SK-N-SH (cell line): ENCODE measurements around the gene CPSF4. TPM values are rescaled to one million over a fixed set of nuclear protein-coding genes. Genes with fewer than 3 reads are reported as not detected.
A peak's percentile ranks its signal among the peaks of the same experiment; 100 is the strongest.

ENCODE experiments used
- CTCF ChIA-PET: fragments of 300-600, 350-600 bp; formaldehyde crosslinking; extraction: SDS; loops from one replicate; lab custom pipeline; 2021; lab: Yijun Ruan, JAX
- POLR2A ChIA-PET: fragments of 350-600 bp; sonication (Branson Sonifier 250); formaldehyde crosslinking; extraction: SDS; loops from one replicate; lab custom pipeline; 2020; ENCODE audit warnings: antibody characterized with exemption, inconsistent platforms; lab: Yijun Ruan, JAX
- DNase-seq: peaks from one replicate; pipeline ENCODE4 v3.0.0; 2012
- H2AFZ ChIP-seq: fragments of 200-600 bp; sonication (generic); 2 replicates; pipeline ENCODE4 v1.8.1; 2016; ENCODE audit warnings: antibody characterized with exemption, mild to moderate bottlenecking, low read depth
- H3F3A ChIP-seq: fragments of 200-600 bp; sonication (generic); replicated peaks from 2 replicates; pipeline ENCODE3; 2016; ENCODE audit warnings: antibody characterized with exemption, mild to moderate bottlenecking; ENCODE audit not compliant: insufficient read depth
- H3K27ac ChIP-seq, 2 experiments: fragments of 200-500 bp in 1 of 2; fragments of 200-600 bp in 1 of 2; sonication (Bioruptor generic) in 1 of 2; sonication (generic), shearing (Covaris generic) in 1 of 2; 2 replicates each; pipeline versions ENCODE4 v1.5.1 to v1.6.1; 2014 to 2016; ENCODE audit warnings: low read depth in 2 of 2, inconsistent platforms in 1 of 2, low read length in 1 of 2, mild to moderate bottlenecking in 1 of 2, mixed read lengths in 1 of 2
- H3K27me3 ChIP-seq: fragments of 200-600 bp; sonication (generic), shearing (Covaris generic); 2 replicates; pipeline ENCODE4 v1.6.1; 2016; ENCODE audit warnings: mixed run types; ENCODE audit not compliant: insufficient read depth
- H3K36me3 ChIP-seq, 2 experiments: fragments of 200-500 bp in 1 of 2; fragments of 200-600 bp in 1 of 2; sonication (Bioruptor generic) in 1 of 2; sonication (generic) in 1 of 2; replicated peaks in 1 of 2; 2 replicates each; pipeline versions ENCODE3 to v1.5.1; 2014 to 2016; ENCODE audit warnings: low read length in 1 of 2, mild to moderate bottlenecking in 1 of 2; ENCODE audit not compliant: insufficient read depth in 2 of 2, control insufficient read depth in 1 of 2
- H3K4me1 ChIP-seq, 2 experiments: fragments of 200-500 bp in 1 of 2; fragments of 200-600 bp in 1 of 2; sonication (Bioruptor generic) in 1 of 2; sonication (generic), shearing (Covaris generic) in 1 of 2; 2 replicates each; pipeline versions ENCODE4 v1.5.1 to v1.6.1; 2014 to 2016; ENCODE audit warnings: low read depth in 1 of 2, low read length in 1 of 2, mixed run types in 1 of 2; ENCODE audit not compliant: insufficient read depth in 2 of 2, control insufficient read depth in 1 of 2
- H3K4me2 ChIP-seq: fragments of 200-600 bp; sonication (generic), shearing (Covaris generic); 2 replicates; pipeline ENCODE4 v1.6.1; 2017; ENCODE audit warnings: mixed run types
- H3K4me3 ChIP-seq, 2 experiments: fragments of 200-500 bp in 1 of 2; fragments of 200-600 bp in 1 of 2; sonication (Bioruptor generic) in 1 of 2; sonication (generic), shearing (Covaris generic) in 1 of 2; 2 replicates each; pipeline versions ENCODE4 v1.5.1 to v1.8.1; 2014 to 2016; ENCODE audit warnings: low read depth in 2 of 2, inconsistent platforms in 1 of 2, low read length in 1 of 2, mild to moderate bottlenecking in 1 of 2, mixed read lengths in 1 of 2, moderate library complexity in 1 of 2
- H3K79me2 ChIP-seq: fragments of 200-600 bp; sonication (generic); 2 replicates; pipeline ENCODE4 v1.8.1; 2017; ENCODE audit warnings: mild to moderate bottlenecking; ENCODE audit not compliant: insufficient read depth
- H3K9ac ChIP-seq: fragments of 200-600 bp; sonication (generic); 2 replicates; pipeline ENCODE4 v1.6.1; 2017; ENCODE audit warnings: mixed run types
- H3K9me2 ChIP-seq: fragments of 200-600 bp; sonication (generic); 2 replicates; pipeline ENCODE4 v1.6.1; 2017; ENCODE audit warnings: mixed run types
- H3K9me3 ChIP-seq: fragments of 200-600 bp; sonication (generic); 2 replicates; pipeline ENCODE4 v1.6.1; 2017; ENCODE audit warnings: mixed run types, mild to moderate bottlenecking, moderate library complexity
- H4K20me1 ChIP-seq: fragments of 200-600 bp; sonication (generic); 2 replicates; pipeline ENCODE4 v1.6.1; 2017; ENCODE audit warnings: mild to moderate bottlenecking, mixed run types; ENCODE audit not compliant: insufficient read depth
- CTCF ChIP-seq: fragments of 200-600 bp; sonication (generic); IDR thresholded peaks from 2 replicates; pipeline ENCODE4 v1.6.1; 2017; ENCODE audit warnings: antibody characterized with exemption, mild to moderate bottlenecking, moderate library complexity
- ELF1 ChIP-seq: IDR thresholded peaks from 2 replicates; pipeline ENCODE4 v1.4.0; 2012
- EP300 ChIP-seq, 2 experiments: IDR thresholded peaks; 2 replicates each; pipeline versions ENCODE4 v1.4.0 to v1.6.1; 2012; ENCODE audit warnings: borderline replicate concordance in 1 of 2, low read depth in 1 of 2, low read length in 1 of 2
- FOSL2 ChIP-seq: IDR thresholded peaks from 2 replicates; pipeline ENCODE4 v1.4.0; 2012; ENCODE audit warnings: low read depth, mild to moderate bottlenecking, moderate library complexity, borderline replicate concordance
- FOXJ3 ChIP-seq: sonication (generic); formaldehyde crosslinking; IDR thresholded peaks from 2 replicates; pipeline ENCODE4 v1.5.1; 2020; ENCODE audit warnings: mild to moderate bottlenecking, missing genetic modification reagents
- GABPA ChIP-seq: IDR thresholded peaks from 2 replicates; pipeline ENCODE4 v1.4.0; 2012; ENCODE audit warnings: low read depth, mild to moderate bottlenecking
- GATA2 ChIP-seq: sonication (generic); formaldehyde crosslinking; IDR thresholded peaks from 2 replicates; pipeline ENCODE4 v1.5.0; 2020; ENCODE audit warnings: mild to moderate bottlenecking, missing genetic modification reagents
- IRF3 ChIP-seq: fragments of 150-350 bp; IDR thresholded peaks from 2 replicates; pipeline ENCODE4 v1.6.1; 2016; ENCODE audit warnings: mild to moderate bottlenecking, low read depth, low read length
- JUND ChIP-seq: IDR thresholded peaks from 2 replicates; pipeline ENCODE4 v1.4.0; 2012
- MEF2A ChIP-seq: IDR thresholded peaks from 2 replicates; pipeline ENCODE4 v1.4.0; 2012; ENCODE audit warnings: low read depth, borderline replicate concordance
- NFIC ChIP-seq: IDR thresholded peaks from 2 replicates; pipeline ENCODE4 v1.4.0; 2012; ENCODE audit warnings: borderline replicate concordance
- NRF1 ChIP-seq: IDR thresholded peaks from 2 replicates; pipeline ENCODE4 v1.6.1; 2012; ENCODE audit warnings: low read depth, mild to moderate bottlenecking, low read length
- PBX3 ChIP-seq: IDR thresholded peaks from 2 replicates; pipeline ENCODE4; 2012
- POLR2AphosphoS5 ChIP-seq: IDR thresholded peaks from 2 replicates; pipeline ENCODE4 v1.6.1; 2012; ENCODE audit warnings: low read depth, low read length
- RCOR1 ChIP-seq: fragments of 150-350 bp; IDR thresholded peaks from 2 replicates; pipeline ENCODE4 v1.6.1; 2017; ENCODE audit warnings: antibody characterized with exemption, low read length
- REST ChIP-seq: IDR thresholded peaks from 2 replicates; pipeline ENCODE4 v1.6.1; 2012; ENCODE audit warnings: mild to moderate bottlenecking, low read depth, low read length, moderate library complexity
- RFX5 ChIP-seq: IDR thresholded peaks from 2 replicates; pipeline ENCODE4 v1.6.1; 2012; ENCODE audit warnings: mild to moderate bottlenecking, improper control_type of control experiment, low read length
- RXRA ChIP-seq: IDR thresholded peaks from 2 replicates; pipeline ENCODE4 v1.4.0; 2012; ENCODE audit warnings: low read depth, mild to moderate bottlenecking, borderline replicate concordance
- SIN3A ChIP-seq: IDR thresholded peaks from 2 replicates; pipeline ENCODE4 v1.6.1; 2012; ENCODE audit warnings: low read depth, mild to moderate bottlenecking, low read length, moderate library complexity, borderline replicate concordance
- SMC3 ChIP-seq: IDR thresholded peaks from 2 replicates; pipeline ENCODE4 v1.6.1; 2012; ENCODE audit warnings: low read depth, low read length, improper control_type of control experiment
- TAF1 ChIP-seq: IDR thresholded peaks from 2 replicates; pipeline ENCODE4 v1.6.1; 2012; ENCODE audit warnings: low read depth, mild to moderate bottlenecking, low read length, moderate library complexity, borderline replicate concordance
- TCF12 ChIP-seq: IDR thresholded peaks from 2 replicates; pipeline ENCODE4 v1.4.0; 2012
- TEAD4 ChIP-seq: IDR thresholded peaks from 2 replicates; pipeline ENCODE4 v1.4.0; 2012; ENCODE audit warnings: mild to moderate bottlenecking, borderline replicate concordance; ENCODE audit not compliant: insufficient read depth
- WGBS: methylation state at CpG from one replicate; pipeline ENCODE4 v1.1.6; 2017; ENCODE audit warnings: low lambda C conversion rate; 5-methylcytosine and 5-hydroxymethylcytosine counted together
- polyA plus RNA-seq, 3 experiments: library from polyadenylated mRNA; depleted of rRNA; stranded (reverse); fragments of >200 nt; gene quantifications; 2 replicates each; pipeline ENCODE4 v1.2.3, GENCODE V29; 2012

Gene CPSF4
- polyA plus RNA-seq, 1 of the 3 experiments (the other 2 are of a cell fraction): 101 TPM

GRCh38 chr7:99407872-99408378 is 30.8 kb upstream of the CPSF4 start (continued):
- TF ChIP-seq MEF2A (no peak), POLR2AphosphoS5 (no peak; the same call in 1 of the 2 replicates)

GRCh38 chr7:99408379-99409191 is 30.2 kb upstream of the CPSF4 start, which contains the start of the genes BUD31 and PDAP1:
Gene BUD31, plus strand, starts transcription at chr7:99408969. Its CDS starts 2,124 bp downstream, at chr7:99411093.
Gene PDAP1, minus strand, starts transcription at chr7:99408597. Its CDS starts 49 bp downstream, at chr7:99408548.
- WGBS: 2% methylated on average over 33 of the region's 72 CpGs
- H3K4me3 ChIP-seq: peak within 1 kb of the TSS; percentile 85 to 97
- ChIA-PET CTCF (interaction anchor here (0.7 to 3.5 kb wide), 5 partner anchors 9 to 368 kb away, joined by 3 to 16 read pairs (median 4); no protein-coding TSS in a partner anchor), POLR2A (interaction anchor here (0.6 to 5.2 kb wide), 17 partner anchors 12 to 1019 kb away, joined by 3 to 102 read pairs (median 4); partner anchors contain the start of genes AP4M1, ARPC1A, CPSF4 and FAM200A)
- H3K27me3 ChIP-seq: no peaks in the 10 kb centered on the region
- H3K4me1 ChIP-seq: peaks cover 15 to 28% of the 10 kb centered on the region in 2 experiments
- H3K36me3 ChIP-seq: peaks cover 43 to 49% of the 10 kb centered on the region in 2 experiments
- H3F3A ChIP-seq: peaks cover 14% of the 10 kb centered on the region
- peak within 1 kb of the TSS; percentile 98 to 99 for H3K27ac ChIP-seq
- peak; percentile 98 for DNase-seq
- H3K9ac ChIP-seq: peak within 1 kb of the TSS; percentile 96
- peak within 1 kb of the TSS; percentile 91 for H3K4me2 ChIP-seq
- H3K9me3 ChIP-seq: no peaks in the 10 kb centered on the region
- H4K20me1 ChIP-seq: peaks cover 52% of the 10 kb centered on the region
- peak within 1 kb of the TSS; percentile 69 for H2AFZ ChIP-seq
- H3K9me2 ChIP-seq: no peaks in the 10 kb centered on the region
- H3K79me2 ChIP-seq: peaks cover 100% of the 10 kb centered on the region
- TF ChIP-seq TCF12: no peak
- TF ChIP-seq FOSL2: peak; percentile 9; the same call in 1 of the 2 replicates
- TF ChIP-seq GATA2: no peak
- no peak; the same call in 1 of the 2 replicates for TF ChIP-seq FOXJ3
- TF ChIP-seq RXRA: no peak
- peak; percentile 96 for TF ChIP-seq TAF1
- no peak for TF ChIP-seq PBX3
- no peak for TF ChIP-seq NRF1
- no peak for TF ChIP-seq CTCF
- peak; percentile 43; the same call in 1 of the 2 replicates for TF ChIP-seq JUND
- TF ChIP-seq RFX5: 0 out of 2 replicates have a peak, but pooled peaks have one; percentile 45
- peak; percentile 99 for TF ChIP-seq POLR2AphosphoS5
- TF ChIP-seq GABPA: peak; percentile 90
- no peak for TF ChIP-seq TEAD4
- peak; percentile 16 to 74; a peak in 2 of 4 replicates for TF ChIP-seq EP300 (IDR thresholded peaks at IDR 0.05; ENCODE audit: borderline replicate concordance in 1 of 2, low read depth in 1 of 2, low read length in 1 of 2)
- TF ChIP-seq NFIC: no peak
- TF ChIP-seq REST: peak; percentile 62
- no peak for TF ChIP-seq IRF3
- TF ChIP-seq ELF1: peak; percentile 78
- TF ChIP-seq SIN3A: peak; percentile 79; the same call in 1 of the 2 replicates
- peak; percentile 54; the same call in 1 of the 2 replicates for TF ChIP-seq RCOR1
- peak; percentile 5; the same call in 1 of the 2 replicates for TF ChIP-seq SMC3
